NCI-H82 treated with DMSO at 0.1 percent for 48 hours (cell line): Measurements from ENCODE around the gene PIAS1.
"Not testable (repeated sequence)": the region's sequence is repeated elsewhere in the genome, so short reads cannot be mapped to it uniquely, and the experiment has no call there.

ENCODE experiments used
- DNase-seq: peaks from one replicate; lab custom pipeline; 2025; ENCODE audit not compliant: unreplicated experiment; lab: John Stamatoyannopoulos, UW

The PIAS1 gene

GRCh38 chr15:68230157-68231100 is 176.3 kb downstream of the PIAS1 start:
- DNase-seq: peak; percentile 43

- DNase-seq: peak; percentile 97
Measured at GRCh38 chr15:68231102-68231818, 177.1 kb downstream of the PIAS1 start.

- DNase-seq: no peak
Measured at GRCh38 chr15:68232449-68232848, 178.3 kb downstream of the PIAS1 start.

GRCh38 chr15:68232937-68233336 is 178.8 kb downstream of the PIAS1 start:
- no peak for DNase-seq

GRCh38 chr15:68234060-68234459 is 179.9 kb downstream of the PIAS1 start:
- no peak for DNase-seq

GRCh38 chr15:68234520-68234919 is 180.4 kb downstream of the PIAS1 start:
- not testable (repeated sequence) for DNase-seq

GRCh38 chr15:68235022-68235421 is 180.9 kb downstream of the PIAS1 start:
- DNase-seq: no peak

- DNase-seq: no peak
Measured at GRCh38 chr15:68239025-68239424, 184.9 kb downstream of the PIAS1 start.

- no peak for DNase-seq
Measured at GRCh38 chr15:68241088-68241935, 187.2 kb downstream of the PIAS1 start.
